IMR-90 (cell line): ENCODE data around the gene ROR2. TPM values are rescaled to one million over a fixed set of nuclear protein-coding genes. Genes with fewer than 3 reads are reported as not detected.

Experiments
- ATAC-seq: fragments of 200-7000 bp; cut with Tn5 transposase; 2 replicates; pipeline ENCODE4 v1.9.1; 2020; ENCODE audit warnings: low read depth, mild to moderate bottlenecking, moderate library complexity
- BruUV-seq: library from RNA; stranded (reverse); fragments of 400-500 nt; replicated peaks from 2 replicates; lab custom pipeline; 2021; lab: Mats Ljungman, UMichigan
- CTCF ChIA-PET: fragments of 300-600 bp; formaldehyde crosslinking; extraction: SDS; loops from one replicate; lab custom pipeline; 2021; ENCODE audit warnings: antibody characterized with exemption; lab: Yijun Ruan, JAX
- POLR2A ChIA-PET: fragments of 300-600 bp; sonication (Branson Sonifier 250); formaldehyde crosslinking; loops from one replicate; lab custom pipeline; 2022; ENCODE audit warnings: antibody characterized with exemption; ENCODE audit not compliant: unreplicated experiment; lab: Charles Lee
- DNase-seq: peaks from one replicate; pipeline ENCODE4 v3.0.0; 2013
- H2AFZ ChIP-seq: replicated peaks from 2 replicates; pipeline ENCODE3; 2013; ENCODE audit warnings: low read length, mild to moderate bottlenecking; ENCODE audit not compliant: poor library complexity
- H2AK5ac ChIP-seq: 2 replicates; pipeline ENCODE4 v1.6.1; 2013; ENCODE audit warnings: low read depth, low read length, inconsistent platforms
- H2AK9ac ChIP-seq: replicated peaks from 2 replicates; pipeline ENCODE3; 2013; ENCODE audit warnings: mild to moderate bottlenecking, low read depth, low read length, moderate library complexity; ENCODE audit not compliant: poor library complexity
- H2BK120ac ChIP-seq: 2 replicates; pipeline ENCODE4 v1.6.1; 2013; ENCODE audit warnings: low read depth, low read length, inconsistent platforms
- H2BK15ac ChIP-seq: 3 replicates; pipeline ENCODE4 v1.6.1; 2013; ENCODE audit warnings: low read depth, low read length, inconsistent platforms
- H2BK20ac ChIP-seq: 2 replicates; pipeline ENCODE4 v1.6.1; 2013; ENCODE audit warnings: low read depth, mild to moderate bottlenecking, inconsistent platforms, low read length, moderate library complexity
- H2BK5ac ChIP-seq: 2 replicates; pipeline ENCODE4 v1.6.1; 2013; ENCODE audit warnings: mild to moderate bottlenecking, low read depth, low read length, inconsistent platforms; ENCODE audit not compliant: poor library complexity, severe bottlenecking
- H3K14ac ChIP-seq: replicated peaks from 2 replicates; pipeline ENCODE4 v1.6.1; 2013; ENCODE audit warnings: low read depth, low read length, inconsistent platforms
- H3K18ac ChIP-seq: 2 replicates; pipeline ENCODE4 v1.6.1; 2013; ENCODE audit warnings: low read depth, low read length, control low read depth
- H3K23ac ChIP-seq: 2 replicates; pipeline ENCODE4 v1.6.1; 2013; ENCODE audit warnings: low read depth, low read length, inconsistent platforms
- H3K27ac ChIP-seq: 2 replicates; pipeline ENCODE4 v1.5.1; 2013; ENCODE audit warnings: mild to moderate bottlenecking, control low read depth, low read length; ENCODE audit not compliant: insufficient read depth
- H3K27me3 ChIP-seq: 2 replicates; pipeline ENCODE4 v1.6.1; 2013; ENCODE audit warnings: low read length; ENCODE audit not compliant: control insufficient read depth, insufficient read depth
- H3K36me3 ChIP-seq: 2 replicates; pipeline ENCODE4 v1.6.1; 2013; ENCODE audit warnings: low read length, mixed read lengths; ENCODE audit not compliant: control insufficient read depth, insufficient read depth
- H3K4ac ChIP-seq: 2 replicates; pipeline ENCODE4 v1.6.1; 2013; ENCODE audit warnings: low read depth, low read length, inconsistent platforms
- H3K4me1 ChIP-seq: 2 replicates; pipeline ENCODE4 v1.6.1; 2013; ENCODE audit warnings: low read length, mixed read lengths; ENCODE audit not compliant: control insufficient read depth, insufficient read depth
- H3K4me2 ChIP-seq: 2 replicates; pipeline ENCODE4 v1.6.1; 2013; ENCODE audit warnings: low read depth, mild to moderate bottlenecking, control low read depth, low read length, moderate library complexity
- H3K4me3 ChIP-seq: 2 replicates; pipeline ENCODE4 v1.5.1; 2013; ENCODE audit warnings: low read depth, mild to moderate bottlenecking, control low read depth, low read length, moderate library complexity; ENCODE audit not compliant: insufficient read depth
- H3K56ac ChIP-seq: 2 replicates; pipeline ENCODE4 v1.6.1; 2013; ENCODE audit warnings: low read length, inconsistent platforms; ENCODE audit not compliant: insufficient read depth; ENCODE audit errors: extremely low read depth
- H3K79me1 ChIP-seq, 2 experiments: 2 replicates each; pipeline ENCODE4 v1.6.1; 2013; ENCODE audit warnings: low read length in 2 of 2, inconsistent platforms in 1 of 2, low read depth in 1 of 2
- H3K9ac ChIP-seq: 2 replicates; pipeline ENCODE4 v1.6.1; 2013; ENCODE audit warnings: low read depth, low read length, control low read depth
- H3K9me1 ChIP-seq: 2 replicates; pipeline ENCODE4 v1.6.1; 2013; ENCODE audit warnings: low read length, inconsistent platforms; ENCODE audit not compliant: insufficient read depth
- H3K9me3 ChIP-seq: 2 replicates; pipeline ENCODE4 v1.6.1; 2013; ENCODE audit warnings: low read length; ENCODE audit not compliant: control insufficient read depth, insufficient read depth
- H4K20me1 ChIP-seq: 2 replicates; pipeline ENCODE4 v1.6.1; 2013; ENCODE audit warnings: low read length, inconsistent platforms; ENCODE audit not compliant: insufficient read depth
- H4K5ac ChIP-seq: 2 replicates; pipeline ENCODE4 v1.6.1; 2013; ENCODE audit warnings: mild to moderate bottlenecking, low read depth, low read length, control low read depth
- H4K8ac ChIP-seq, 2 experiments: 2 replicates each; pipeline ENCODE4 v1.6.1; 2013; ENCODE audit warnings: low read depth in 2 of 2, low read length in 2 of 2, control low read depth in 1 of 2, inconsistent platforms in 1 of 2
- H4K91ac ChIP-seq: 2 replicates; pipeline ENCODE4 v1.6.1; 2013; ENCODE audit warnings: low read depth, low read length, inconsistent platforms; ENCODE audit not compliant: insufficient read depth
- BHLHE40 ChIP-seq: fragments of 150-350 bp; IDR thresholded peaks from 2 replicates; pipeline ENCODE4 v1.6.1; 2016; ENCODE audit warnings: mild to moderate bottlenecking, low read depth, low read length
- CHD1 ChIP-seq: IDR thresholded peaks from 2 replicates; pipeline ENCODE4 v1.6.1; 2012; ENCODE audit warnings: low read depth, low read length, improper control_type of control experiment
- CTCF ChIP-seq: conservative IDR thresholded peaks from 2 replicates; pipeline ENCODE4 v1.5.1; 2012; ENCODE audit warnings: mild to moderate bottlenecking, low read depth, low read length, improper control_type of control experiment
- MAFK ChIP-seq: IDR thresholded peaks from 2 replicates; pipeline ENCODE4 v1.6.1; 2012; ENCODE audit warnings: low read depth, low read length, improper control_type of control experiment
- MXI1 ChIP-seq: IDR thresholded peaks from 2 replicates; pipeline ENCODE4 v1.6.1; 2012; ENCODE audit warnings: low read depth, mild to moderate bottlenecking, low read length, moderate library complexity, borderline replicate concordance
- NFE2L2 ChIP-seq: fragments of 150-350 bp; IDR thresholded peaks from 2 replicates; pipeline ENCODE4 v1.6.1; 2016; ENCODE audit warnings: low read depth, mild to moderate bottlenecking, low read length
- RAD21 ChIP-seq: IDR thresholded peaks from 2 replicates; pipeline ENCODE4 v1.6.1; 2012; ENCODE audit warnings: low read length, improper control_type of control experiment
- RCOR1 ChIP-seq: IDR thresholded peaks from 2 replicates; pipeline ENCODE4 v1.6.1; 2012; ENCODE audit warnings: mild to moderate bottlenecking, low read length, improper control_type of control experiment; ENCODE audit not compliant: insufficient replicate concordance
- SMC3 ChIP-seq: fragments of 150-350 bp; IDR thresholded peaks from 2 replicates; pipeline ENCODE4 v1.6.1; 2016; ENCODE audit warnings: low read depth, mild to moderate bottlenecking, antibody characterized with exemption, low read length, moderate library complexity
- USF2 ChIP-seq: fragments of 150-350 bp; IDR thresholded peaks from 2 replicates; pipeline ENCODE4 v1.6.1; 2017; ENCODE audit warnings: mild to moderate bottlenecking, antibody characterized with exemption, low read length, low read depth
- WGBS, 2 experiments: methylation state at CpG; one replicate each; pipeline versions ENCODE4 v1.1.5 to v1.1.7; 2013; ENCODE audit warnings: missing lambda C conversion rate in 2 of 2; ENCODE audit not compliant: insufficient read length in 1 of 2; ENCODE audit errors: extremely low coverage in 2 of 2; 5-methylcytosine and 5-hydroxymethylcytosine counted together
- dilution Hi-C: fragments of 300-500 bp; cut with HindIII; formaldehyde crosslinking; loops from one replicate; pipeline ENCODE4 v1.14.3; 2018; ENCODE audit warnings: low sequenced_read_pairs; ENCODE audit not compliant: unreplicated experiment
- in situ Hi-C: fragments of 300-500 bp; cut with MboI; formaldehyde crosslinking; loops from 3 replicates; pipeline ENCODE4 v1.14.3; 2019; ENCODE audit warnings: low sequenced_read_pairs, inconsistent platforms, mixed read lengths
- intact Hi-C: fragments of 100-400 bp; cut with micrococcal nuclease; formaldehyde crosslinking; loops from 2 replicates; pipeline ENCODE4 v1.10.0; 2022
- polyA plus RNA-seq, 3 experiments: library from polyadenylated mRNA; depleted of rRNA; stranded (reverse); fragments of >200 nt; gene quantifications; 2 replicates each; pipeline ENCODE4 v1.2.3, GENCODE V29; 2012; ENCODE audit warnings: low replicate concordance in 1 of 3
- total RNA-seq: library from RNA; depleted of rRNA; stranded (reverse); fragments of >200 nt; gene quantifications from 2 replicates; pipeline ENCODE4 v1.2.3, GENCODE V29; 2012

Gene ROR2
- total and polyA plus RNA-seq, 2 of the 4 experiments (the other 2 are of a cell fraction): 2.3 to 4.8 TPM

- TF ChIP-seq CTCF: no peak
Measured at GRCh38 chr9:91837981-91838731, 111.9 kb downstream of the ROR2 start (continued).

- DNase-seq: no peak
- TF ChIP-seq MAFK (no peak), CHD1 (no peak), RAD21 (no peak), NFE2L2 (no peak), MXI1 (no peak), RCOR1 (no peak), USF2 (no peak), CTCF (no peak), BHLHE40 (no peak), SMC3 (no peak)
Measured at GRCh38 chr9:91836515-91836914, 113.5 kb downstream of the ROR2 start.

More at GRCh38 chr9:91836515-91836914, 113.5 kb downstream of the ROR2 start:
- no peak for ATAC-seq
- dilution Hi-C loops: no loop called here
- Histone ChIP-seq H2BK20ac (no peak overlapping the region), H2AK9ac (no peak overlapping the region), H3K4me2 (no peak overlapping the region), H3K4me3 (no peak overlapping the region), H4K8ac (no peak overlapping the region), H3K23ac (no peak overlapping the region), H3K14ac (no peak overlapping the region), H3K18ac (no peak overlapping the region), H3K27ac (no peak overlapping the region), H3K9me3 (no peaks in the 10 kb centered on the region), H2BK5ac (no peak overlapping the region), H2BK120ac (no peak overlapping the region), H3K27me3 (no peaks in the 10 kb centered on the region; the same call in 1 of the 2 replicates), H3K4me1 (peaks cover 18% of the 10 kb centered on the region; the same call in 1 of the 2 replicates), H3K9me1 (no peaks in the 10 kb centered on the region; the same call in 1 of the 2 replicates), H3K4ac (no peak overlapping the region), H3K79me1 (peaks cover 0 to 3% of the 10 kb centered on the region in 2 experiments; a peak in 1 of 4 replicates), H4K20me1 (peaks cover 9% of the 10 kb centered on the region), H3K9ac (no peak overlapping the region), H4K91ac (no peak overlapping the region), H2BK15ac (no peak overlapping the region), H3K36me3 (no peaks in the 10 kb centered on the region), H2AFZ (no peak overlapping the region), H2AK5ac (no peak overlapping the region), H4K5ac (no peak overlapping the region), H3K56ac (no peak overlapping the region)
- in situ Hi-C loops: no loop called here
- POLR2A ChIA-PET: interaction anchor here (0.6 kb wide), 1 partner anchor 19 kb away, joined by 4 read pairs; no protein-coding TSS in a partner anchor
- CTCF ChIA-PET: no interaction called here
- BruUV-seq: no TSS peak
- intact Hi-C loops: no loop called here
- 65% methylated on average over 5 of the region's 7 CpGs; no CpG with 5 or more reads in 1 of the 2 experiments for WGBS, 2 experiments
